Astrocyte (in vitro differentiated cells and primary cell): ENCODE measurements around the gene TBC1D14.

Source experiments
- EZH2 ChIP-seq: IDR thresholded peaks from 2 replicates; pipeline ENCODE4 v1.6.1; 2012; ENCODE audit warnings: mild to moderate bottlenecking, low read length, inconsistent platforms; ENCODE audit not compliant: insufficient read depth
- TF ChIP-seq, protein P1 (sequence below): IDR thresholded peaks from 2 replicates; pipeline ENCODE4 v1.5.1; 2011; ENCODE audit warnings: low read depth, mild to moderate bottlenecking, inconsistent platforms, low read length, moderate library complexity; ENCODE audit not compliant: insufficient read depth

DNA sequence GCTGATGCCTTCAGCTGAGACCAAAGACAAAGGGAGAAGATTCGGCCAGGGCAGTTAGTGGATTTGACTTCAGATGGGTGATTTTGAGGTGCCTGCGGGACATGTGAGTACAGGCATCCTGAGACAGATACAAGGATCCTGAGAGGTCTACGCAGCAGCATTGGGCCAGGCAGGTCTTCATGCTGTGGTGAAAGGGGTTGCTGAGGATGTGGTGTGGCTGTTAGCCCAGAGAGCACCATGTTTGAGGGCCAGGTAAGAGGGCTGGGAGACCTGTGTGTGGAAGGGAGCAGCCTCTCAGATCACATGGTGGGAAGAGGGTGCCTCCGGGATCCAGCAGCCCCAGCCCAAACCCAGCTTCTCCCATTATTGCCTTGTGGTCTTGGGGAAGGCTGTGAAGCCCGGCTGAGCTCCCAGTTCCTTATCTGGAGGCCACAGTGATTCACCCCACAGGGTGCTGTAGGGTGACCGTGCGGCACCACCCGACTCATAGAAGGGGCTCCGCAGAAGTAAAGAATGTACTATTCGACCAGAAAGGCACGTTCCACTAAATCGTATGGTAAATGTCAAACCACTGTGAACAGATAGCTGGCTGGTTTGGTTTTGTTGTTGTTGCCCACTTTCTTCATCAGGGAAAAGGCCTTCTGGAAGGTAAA, 105.9 kb downstream of the TBC1D14 start:
- no peak for TF ChIP-seq EZH2
- TF ChIP-seq, protein P1, sequence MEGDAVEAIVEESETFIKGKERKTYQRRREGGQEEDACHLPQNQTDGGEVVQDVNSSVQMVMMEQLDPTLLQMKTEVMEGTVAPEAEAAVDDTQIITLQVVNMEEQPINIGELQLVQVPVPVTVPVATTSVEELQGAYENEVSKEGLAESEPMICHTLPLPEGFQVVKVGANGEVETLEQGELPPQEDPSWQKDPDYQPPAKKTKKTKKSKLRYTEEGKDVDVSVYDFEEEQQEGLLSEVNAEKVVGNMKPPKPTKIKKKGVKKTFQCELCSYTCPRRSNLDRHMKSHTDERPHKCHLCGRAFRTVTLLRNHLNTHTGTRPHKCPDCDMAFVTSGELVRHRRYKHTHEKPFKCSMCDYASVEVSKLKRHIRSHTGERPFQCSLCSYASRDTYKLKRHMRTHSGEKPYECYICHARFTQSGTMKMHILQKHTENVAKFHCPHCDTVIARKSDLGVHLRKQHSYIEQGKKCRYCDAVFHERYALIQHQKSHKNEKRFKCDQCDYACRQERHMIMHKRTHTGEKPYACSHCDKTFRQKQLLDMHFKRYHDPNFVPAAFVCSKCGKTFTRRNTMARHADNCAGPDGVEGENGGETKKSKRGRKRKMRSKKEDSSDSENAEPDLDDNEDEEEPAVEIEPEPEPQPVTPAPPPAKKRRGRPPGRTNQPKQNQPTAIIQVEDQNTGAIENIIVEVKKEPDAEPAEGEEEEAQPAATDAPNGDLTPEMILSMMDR, result no peak
